ENCODE results near the gene RPS21. TPM values are rescaled to one million over a fixed set of nuclear protein-coding genes. Genes with fewer than 3 reads are reported as not detected.

Gene RPS21
- total and polyA plus RNA-seq, 2 of the 13 experiments (the other 11 are each of a cell fraction or from before 2014, with no cell fraction given) = 2,647 to 11,063 TPM

DNA sequence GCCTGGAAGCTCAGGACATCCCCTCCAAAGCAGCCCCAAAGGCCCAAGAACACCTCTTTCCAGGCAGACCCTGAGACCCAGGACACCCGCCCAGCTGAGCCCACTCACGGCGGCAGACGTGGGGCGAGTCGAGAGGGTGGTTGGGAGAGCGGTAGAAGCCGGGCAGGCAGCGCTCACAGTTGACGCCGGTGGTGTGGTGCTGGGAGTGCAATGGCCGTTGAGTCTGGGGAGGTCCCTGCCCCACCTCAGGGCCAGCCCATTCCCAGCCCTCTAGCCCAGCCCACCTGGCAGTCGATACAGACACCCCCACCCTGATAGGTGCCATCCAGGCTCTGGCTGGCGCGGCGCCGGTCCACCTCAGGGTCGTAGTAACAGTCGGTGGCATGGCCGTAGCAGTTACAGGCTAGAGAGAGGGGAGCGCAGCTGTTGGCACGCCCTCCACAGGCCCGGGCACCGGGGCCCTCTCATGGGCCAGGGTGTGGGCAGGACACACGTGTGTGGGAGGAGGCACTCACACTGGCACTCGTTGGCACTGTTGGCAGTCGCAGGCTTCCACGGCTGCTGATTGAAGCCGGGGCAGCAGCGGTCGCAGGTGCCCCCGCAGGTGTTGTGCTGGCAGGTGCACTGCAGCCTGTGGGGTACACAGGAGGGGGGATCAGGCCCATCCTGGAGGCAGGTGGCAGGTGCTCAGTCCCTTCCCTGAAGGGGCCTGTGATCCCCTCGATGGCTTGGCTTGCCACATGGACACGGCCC lies 40.3 kb upstream of the RPS21 start:
- in situ Hi-C loops (cut with HindIII; ENCODE audit: extremely low pct_ligation_motif_present, low pct_unique_long_range_greater_than_20kb) = no loop called here
- Histone ChIP-seq H3K4me1 (ENCODE audit: insufficient read depth, low read length) (peaks cover 31% of the 10 kb centered on the region), H3K27ac (ENCODE audit: extremely low read length, insufficient read depth, low read length) (no peak overlapping the region), H3K9ac (ENCODE audit: insufficient read depth, low read depth, low read length) (no peak overlapping the region), H3K4me2 (ENCODE audit: low read depth, low read length) (no peak overlapping the region), H4K20me1 (ENCODE audit: insufficient read depth, low read length) (peaks cover 3% of the 10 kb centered on the region; the same call in 1 of the 2 replicates), H3K36me3 (replicated peaks in 1 of 2; ENCODE audit: control insufficient read depth in 1 of 2, insufficient read depth in 2 of 2, low read length in 2 of 2) (peaks cover 27 to 47% of the 10 kb centered on the region in 2 experiments), H2AFZ (ENCODE audit: low read length) (no peak overlapping the region), H3K27me3 (ENCODE audit: control insufficient read depth in 1 of 2, insufficient read depth in 2 of 2, low read length in 2 of 2) (no peaks in the 10 kb centered on the region), H3K4me3 (replicated peaks in 1 of 3; ENCODE audit: insufficient read depth in 1 of 3, low read depth in 2 of 3, low read length in 3 of 3) (no peak overlapping the region), H3K9me3 (ENCODE audit: low read length) (no peaks in the 10 kb centered on the region), H3K79me2 (ENCODE audit: insufficient read depth, low read length) (no peaks in the 10 kb centered on the region)
- POLR2A ChIA-PET = interaction anchor here (1.4 to 2.3 kb wide), 3 partner anchors 22 to 29 kb away, joined by 4 to 12 read pairs (median 5); partner anchors contain the start of gene LAMA5
- no TSS peak for BruUV-seq (replicated peaks)
- intact Hi-C loops (cut with micrococcal nuclease; ENCODE audit: unreplicated experiment) = no loop called here
- DNase-seq (ENCODE audit: low spot score) (no peak), FAIRE-seq (no peak), ATAC-seq (peak; percentile 4; the same call in 2 of the 3 replicates)
- CTCF ChIA-PET (ENCODE audit: low intra/inter-chr PET ratio, low total read pairs) = interaction anchor here (1.3 kb wide), 1 partner anchor 29 kb away, joined by 3 read pairs; no protein-coding TSS in a partner anchor
- WGBS (ENCODE audit: low lambda C conversion rate) = 97% methylated on average over 29 of the region's 34 CpGs
- TF ChIP-seq HNRNPL (IDR thresholded peaks at IDR 0.05; ENCODE audit: low read depth, low read length) = peak; percentile 62; the same call in 1 of the 2 replicates
- TF ChIP-seq SALL2 (CRISPR knock-in tag; IDR thresholded peaks at IDR 0.05) = no peak
- 0 out of 2 replicates have a peak, but pooled peaks have one; percentile 51 for TF ChIP-seq PAF1 (CRISPR knock-in tag; IDR thresholded peaks at IDR 0.05)
- TF ChIP-seq PHF5A (CRISPR knock-in tag; IDR thresholded peaks at IDR 0.05; ENCODE audit: low read depth, unreplicated experiment) = no peak
- TF ChIP-seq, protein P1, sequence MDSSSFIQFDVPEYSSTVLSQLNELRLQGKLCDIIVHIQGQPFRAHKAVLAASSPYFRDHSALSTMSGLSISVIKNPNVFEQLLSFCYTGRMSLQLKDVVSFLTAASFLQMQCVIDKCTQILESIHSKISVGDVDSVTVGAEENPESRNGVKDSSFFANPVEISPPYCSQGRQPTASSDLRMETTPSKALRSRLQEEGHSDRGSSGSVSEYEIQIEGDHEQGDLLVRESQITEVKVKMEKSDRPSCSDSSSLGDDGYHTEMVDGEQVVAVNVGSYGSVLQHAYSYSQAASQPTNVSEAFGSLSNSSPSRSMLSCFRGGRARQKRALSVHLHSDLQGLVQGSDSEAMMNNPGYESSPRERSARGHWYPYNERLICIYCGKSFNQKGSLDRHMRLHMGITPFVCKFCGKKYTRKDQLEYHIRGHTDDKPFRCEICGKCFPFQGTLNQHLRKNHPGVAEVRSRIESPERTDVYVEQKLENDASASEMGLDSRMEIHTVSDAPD (CRISPR knock-in tag; IDR thresholded peaks at IDR 0.05) = no peak
- TF ChIP-seq, protein P2, sequence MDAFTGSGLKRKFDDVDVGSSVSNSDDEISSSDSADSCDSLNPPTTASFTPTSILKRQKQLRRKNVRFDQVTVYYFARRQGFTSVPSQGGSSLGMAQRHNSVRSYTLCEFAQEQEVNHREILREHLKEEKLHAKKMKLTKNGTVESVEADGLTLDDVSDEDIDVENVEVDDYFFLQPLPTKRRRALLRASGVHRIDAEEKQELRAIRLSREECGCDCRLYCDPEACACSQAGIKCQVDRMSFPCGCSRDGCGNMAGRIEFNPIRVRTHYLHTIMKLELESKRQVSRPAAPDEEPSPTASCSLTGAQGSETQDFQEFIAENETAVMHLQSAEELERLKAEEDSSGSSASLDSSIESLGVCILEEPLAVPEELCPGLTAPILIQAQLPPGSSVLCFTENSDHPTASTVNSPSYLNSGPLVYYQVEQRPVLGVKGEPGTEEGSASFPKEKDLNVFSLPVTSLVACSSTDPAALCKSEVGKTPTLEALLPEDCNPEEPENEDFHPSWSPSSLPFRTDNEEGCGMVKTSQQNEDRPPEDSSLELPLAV (CRISPR knock-in tag; conservative IDR thresholded peaks at IDR 0.05; ENCODE audit: low read depth) = no peak
- TF ChIP-seq, protein P3, sequence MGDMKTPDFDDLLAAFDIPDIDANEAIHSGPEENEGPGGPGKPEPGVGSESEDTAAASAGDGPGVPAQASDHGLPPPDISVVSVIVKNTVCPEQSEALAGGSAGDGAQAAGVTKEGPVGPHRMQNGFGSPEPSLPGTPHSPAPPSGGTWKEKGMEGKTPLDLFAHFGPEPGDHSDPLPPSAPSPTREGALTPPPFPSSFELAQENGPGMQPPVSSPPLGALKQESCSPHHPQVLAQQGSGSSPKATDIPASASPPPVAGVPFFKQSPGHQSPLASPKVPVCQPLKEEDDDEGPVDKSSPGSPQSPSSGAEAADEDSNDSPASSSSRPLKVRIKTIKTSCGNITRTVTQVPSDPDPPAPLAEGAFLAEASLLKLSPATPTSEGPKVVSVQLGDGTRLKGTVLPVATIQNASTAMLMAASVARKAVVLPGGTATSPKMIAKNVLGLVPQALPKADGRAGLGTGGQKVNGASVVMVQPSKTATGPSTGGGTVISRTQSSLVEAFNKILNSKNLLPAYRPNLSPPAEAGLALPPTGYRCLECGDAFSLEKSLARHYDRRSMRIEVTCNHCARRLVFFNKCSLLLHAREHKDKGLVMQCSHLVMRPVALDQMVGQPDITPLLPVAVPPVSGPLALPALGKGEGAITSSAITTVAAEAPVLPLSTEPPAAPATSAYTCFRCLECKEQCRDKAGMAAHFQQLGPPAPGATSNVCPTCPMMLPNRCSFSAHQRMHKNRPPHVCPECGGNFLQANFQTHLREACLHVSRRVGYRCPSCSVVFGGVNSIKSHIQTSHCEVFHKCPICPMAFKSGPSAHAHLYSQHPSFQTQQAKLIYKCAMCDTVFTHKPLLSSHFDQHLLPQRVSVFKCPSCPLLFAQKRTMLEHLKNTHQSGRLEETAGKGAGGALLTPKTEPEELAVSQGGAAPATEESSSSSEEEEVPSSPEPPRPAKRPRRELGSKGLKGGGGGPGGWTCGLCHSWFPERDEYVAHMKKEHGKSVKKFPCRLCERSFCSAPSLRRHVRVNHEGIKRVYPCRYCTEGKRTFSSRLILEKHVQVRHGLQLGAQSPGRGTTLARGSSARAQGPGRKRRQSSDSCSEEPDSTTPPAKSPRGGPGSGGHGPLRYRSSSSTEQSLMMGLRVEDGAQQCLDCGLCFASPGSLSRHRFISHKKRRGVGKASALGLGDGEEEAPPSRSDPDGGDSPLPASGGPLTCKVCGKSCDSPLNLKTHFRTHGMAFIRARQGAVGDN (CRISPR knock-in tag; IDR thresholded peaks at IDR 0.05) = 0 out of 2 replicates have a peak, but pooled peaks have one; percentile 5
- no peak for TF ChIP-seq ZNF230 (CRISPR knock-in tag; IDR thresholded peaks at IDR 0.05)
- no peak for TF ChIP-seq ZNF432 (CRISPR knock-in tag; IDR thresholded peaks at IDR 0.05; ENCODE audit: borderline replicate concordance)
- TF ChIP-seq AGO2 (optimal IDR thresholded peaks at IDR 0.05; ENCODE audit: low read depth, low read length) = peak; percentile 91
- TF ChIP-seq ZSCAN31 (CRISPR knock-in tag; IDR thresholded peaks at IDR 0.05; ENCODE audit: low read depth) = no peak
- no peak for TF ChIP-seq TIGD3 (CRISPR knock-in tag; IDR thresholded peaks at IDR 0.05; ENCODE audit: borderline replicate concordance)
- TF ChIP-seq HMG20A (CRISPR knock-in tag; IDR thresholded peaks at IDR 0.05; ENCODE audit: borderline replicate concordance) = no peak
- no peak for TF ChIP-seq ZNF713 (CRISPR knock-in tag; IDR thresholded peaks at IDR 0.05)
- TF ChIP-seq ZNF737 (CRISPR knock-in tag; IDR thresholded peaks at IDR 0.05; ENCODE audit: borderline replicate concordance) = no peak

Data from HepG2 (cell line).